ENCODE measurements around the gene FCHSD2. TPM values are rescaled to one million over a fixed set of nuclear protein-coding genes. Genes with fewer than 3 reads are reported as not detected.

The FCHSD2 gene
- total RNA-seq, 1 donor from 2014 or later, result 18.9 TPM

DNA sequence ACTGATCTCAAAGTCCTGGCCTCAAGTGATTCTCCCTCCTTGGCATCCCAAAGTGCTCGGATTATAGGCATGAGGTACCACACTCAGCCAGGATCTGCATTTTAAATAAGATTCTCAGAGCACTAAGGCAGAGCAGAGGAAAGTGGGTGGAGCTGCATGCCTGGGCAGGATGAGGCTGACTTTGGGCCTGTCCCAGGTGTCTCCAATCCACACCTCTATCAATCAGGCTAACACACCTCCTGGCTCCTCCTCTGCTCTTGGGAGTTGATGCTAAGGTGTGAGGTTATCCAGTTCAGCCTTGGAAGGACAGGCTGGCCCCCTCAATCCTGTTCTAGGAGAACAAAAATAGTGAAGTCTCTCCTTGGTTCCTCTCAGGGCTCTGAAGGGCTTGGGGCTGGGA is 45.7 kb upstream of the FCHSD2 start:
- Histone ChIP-seq H3K27me3 (ENCODE audit: insufficient read depth, low read length) (no peaks in the 10 kb centered on the region), H3K27ac (ENCODE audit: low read depth, low read length) (no peak overlapping the region), H3K36me3 (ENCODE audit: insufficient read depth, low read length) (no peaks in the 10 kb centered on the region), H3K79me2 (ENCODE audit: insufficient read depth, low read length) (no peaks in the 10 kb centered on the region), H3K4me3 (ENCODE audit: insufficient read depth, low read depth, low read length) (no peak overlapping the region), H4K20me1 (ENCODE audit: insufficient read depth, low read length) (no peaks in the 10 kb centered on the region), H3K4me2 (ENCODE audit: low read length) (no peak overlapping the region), H3K9ac (ENCODE audit: low read length) (no peak overlapping the region), H3K9me3 (ENCODE audit: insufficient read depth, low read depth, low read length) (no peaks in the 10 kb centered on the region), H3K4me1 (ENCODE audit: insufficient read depth, low read length) (peaks cover 17% of the 10 kb centered on the region), H2AFZ (ENCODE audit: low read depth, low read length) (no peak overlapping the region)
- Mint-ChIP-seq H3K4me3 (ENCODE audit: unreplicated experiment) (no peak overlapping the region), H3K27ac (ENCODE audit: unreplicated experiment) (no peak overlapping the region), H3K27me3 (ENCODE audit: low read depth, unreplicated experiment) (peaks cover 32% of the 10 kb centered on the region), H3K9me3 (ENCODE audit: unreplicated experiment) (no peaks in the 10 kb centered on the region), H3K4me1 (ENCODE audit: low read depth, unreplicated experiment) (peaks cover 10% of the 10 kb centered on the region), H3K36me3 (ENCODE audit: low read depth, unreplicated experiment) (no peaks in the 10 kb centered on the region)
- no peak for DNase-seq (ENCODE audit: low read depth)
- no peak for TF ChIP-seq EZH2 (IDR thresholded peaks at IDR 0.05; ENCODE audit: insufficient read depth, low read length)
- TF ChIP-seq, protein P1, sequence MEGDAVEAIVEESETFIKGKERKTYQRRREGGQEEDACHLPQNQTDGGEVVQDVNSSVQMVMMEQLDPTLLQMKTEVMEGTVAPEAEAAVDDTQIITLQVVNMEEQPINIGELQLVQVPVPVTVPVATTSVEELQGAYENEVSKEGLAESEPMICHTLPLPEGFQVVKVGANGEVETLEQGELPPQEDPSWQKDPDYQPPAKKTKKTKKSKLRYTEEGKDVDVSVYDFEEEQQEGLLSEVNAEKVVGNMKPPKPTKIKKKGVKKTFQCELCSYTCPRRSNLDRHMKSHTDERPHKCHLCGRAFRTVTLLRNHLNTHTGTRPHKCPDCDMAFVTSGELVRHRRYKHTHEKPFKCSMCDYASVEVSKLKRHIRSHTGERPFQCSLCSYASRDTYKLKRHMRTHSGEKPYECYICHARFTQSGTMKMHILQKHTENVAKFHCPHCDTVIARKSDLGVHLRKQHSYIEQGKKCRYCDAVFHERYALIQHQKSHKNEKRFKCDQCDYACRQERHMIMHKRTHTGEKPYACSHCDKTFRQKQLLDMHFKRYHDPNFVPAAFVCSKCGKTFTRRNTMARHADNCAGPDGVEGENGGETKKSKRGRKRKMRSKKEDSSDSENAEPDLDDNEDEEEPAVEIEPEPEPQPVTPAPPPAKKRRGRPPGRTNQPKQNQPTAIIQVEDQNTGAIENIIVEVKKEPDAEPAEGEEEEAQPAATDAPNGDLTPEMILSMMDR (IDR thresholded peaks at IDR 0.05; ENCODE audit: insufficient read depth, low read depth, low read length), result no peak
- no peak for FAIRE-seq

DNA sequence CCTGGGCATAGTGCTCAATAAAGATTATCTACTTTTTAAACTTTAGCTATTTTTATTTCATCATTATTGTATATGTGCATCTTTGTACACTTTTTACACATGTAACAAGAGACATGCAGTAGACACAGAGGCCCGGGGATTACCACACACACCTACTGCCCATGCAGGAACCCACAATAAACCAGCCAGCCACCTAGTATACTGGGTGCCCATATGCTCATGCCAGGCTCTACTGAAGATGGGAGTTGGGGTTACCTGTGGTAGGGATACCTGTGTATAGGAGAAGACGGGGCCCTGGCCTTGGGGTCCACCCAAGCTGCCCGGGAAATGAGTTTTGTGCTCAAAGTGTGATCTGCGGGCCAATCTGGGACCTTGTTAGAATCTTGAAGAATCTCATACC is 44.8 kb upstream of the FCHSD2 start:
- no peaks in the 10 kb centered on the region for H3K9me3 Mint-ChIP-seq (ENCODE audit: unreplicated experiment)
- H3K27ac Mint-ChIP-seq (ENCODE audit: unreplicated experiment), result no peak overlapping the region
- H4K20me1 ChIP-seq (ENCODE audit: insufficient read depth, low read length), result no peaks in the 10 kb centered on the region
- peaks cover 10% of the 10 kb centered on the region for H3K4me1 Mint-ChIP-seq (ENCODE audit: low read depth, unreplicated experiment)
- H3K4me3 ChIP-seq (ENCODE audit: insufficient read depth, low read depth, low read length), result no peak overlapping the region
- H3K79me2 ChIP-seq (ENCODE audit: insufficient read depth, low read length), result no peaks in the 10 kb centered on the region
- H3K36me3 Mint-ChIP-seq (ENCODE audit: low read depth, unreplicated experiment), result no peaks in the 10 kb centered on the region
- peaks cover 34% of the 10 kb centered on the region for H3K27me3 Mint-ChIP-seq (ENCODE audit: low read depth, unreplicated experiment)
- no peak overlapping the region for H3K4me2 ChIP-seq (ENCODE audit: low read length)
- TF ChIP-seq, protein P1 (IDR thresholded peaks at IDR 0.05; ENCODE audit: insufficient read depth, low read depth, low read length), result no peak
- no peak for TF ChIP-seq EZH2 (IDR thresholded peaks at IDR 0.05; ENCODE audit: insufficient read depth, low read length)
- DNase-seq (ENCODE audit: low read depth) (no peak), FAIRE-seq (no peak)
- no peaks in the 10 kb centered on the region for H3K27me3 ChIP-seq (ENCODE audit: insufficient read depth, low read length)
- H3K27ac ChIP-seq (ENCODE audit: low read depth, low read length), result no peak overlapping the region
- no peak overlapping the region for H2AFZ ChIP-seq (ENCODE audit: low read depth, low read length)
- no peaks in the 10 kb centered on the region for H3K36me3 ChIP-seq (ENCODE audit: insufficient read depth, low read length)
- H3K4me3 Mint-ChIP-seq (ENCODE audit: unreplicated experiment), result no peak overlapping the region
- H3K9ac ChIP-seq (ENCODE audit: low read length), result no peak overlapping the region
- H3K4me1 ChIP-seq (ENCODE audit: insufficient read depth, low read length), result peaks cover 17% of the 10 kb centered on the region
- no peaks in the 10 kb centered on the region for H3K9me3 ChIP-seq (ENCODE audit: insufficient read depth, low read depth, low read length)

DNA sequence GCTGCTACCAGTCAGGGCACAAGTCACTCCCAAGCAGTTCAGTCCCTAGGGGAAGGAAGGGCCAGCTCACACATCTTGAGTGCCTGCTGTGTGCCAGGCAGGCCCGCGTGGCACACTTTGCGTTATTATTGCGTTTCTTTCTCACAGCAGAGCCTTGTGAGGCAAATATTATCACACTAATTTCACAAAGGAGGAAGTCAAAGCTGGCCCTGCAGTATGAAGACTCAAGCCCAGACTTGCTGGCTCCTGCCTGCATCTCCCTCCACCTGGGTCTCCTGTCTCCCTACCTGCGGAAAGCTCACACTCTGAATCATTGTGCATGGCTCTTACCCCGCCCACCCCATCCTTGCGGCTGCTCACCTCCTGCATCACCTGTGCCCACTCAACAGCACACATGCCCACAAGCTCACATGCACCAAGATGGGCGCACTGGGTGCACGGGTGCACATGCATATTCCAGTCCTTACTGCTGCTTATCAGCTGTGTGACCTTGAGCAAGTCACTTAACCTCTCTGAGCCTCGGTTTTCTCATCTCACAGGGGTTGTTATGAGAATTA is 44.3 kb upstream of the FCHSD2 start:
- Histone ChIP-seq H3K27me3 (ENCODE audit: insufficient read depth, low read length) (no peaks in the 10 kb centered on the region), H2AFZ (ENCODE audit: low read depth, low read length) (peak overlapping the region; percentile 74), H3K4me1 (ENCODE audit: insufficient read depth, low read length) (peaks cover 17% of the 10 kb centered on the region), H3K27ac (ENCODE audit: low read depth, low read length) (no peak overlapping the region), H3K4me3 (ENCODE audit: insufficient read depth, low read depth, low read length) (no peak overlapping the region), H3K36me3 (ENCODE audit: insufficient read depth, low read length) (no peaks in the 10 kb centered on the region), H3K9ac (ENCODE audit: low read length) (no peak overlapping the region), H3K9me3 (ENCODE audit: insufficient read depth, low read depth, low read length) (no peaks in the 10 kb centered on the region), H3K4me2 (ENCODE audit: low read length) (peak overlapping the region; percentile 48), H3K79me2 (ENCODE audit: insufficient read depth, low read length) (no peaks in the 10 kb centered on the region), H4K20me1 (ENCODE audit: insufficient read depth, low read length) (no peaks in the 10 kb centered on the region)
- DNase-seq (ENCODE audit: low read depth), result no peak
- H3K27me3 Mint-ChIP-seq (ENCODE audit: low read depth, unreplicated experiment), result peaks cover 32% of the 10 kb centered on the region
- peaks cover 10% of the 10 kb centered on the region for H3K4me1 Mint-ChIP-seq (ENCODE audit: low read depth, unreplicated experiment)
- FAIRE-seq, result no peak
- TF ChIP-seq EZH2 (IDR thresholded peaks at IDR 0.05; ENCODE audit: insufficient read depth, low read length), result no peak
- TF ChIP-seq, protein P1 (IDR thresholded peaks at IDR 0.05; ENCODE audit: insufficient read depth, low read depth, low read length), result no peak
- no peak overlapping the region for H3K27ac Mint-ChIP-seq (ENCODE audit: unreplicated experiment)
- no peaks in the 10 kb centered on the region for H3K9me3 Mint-ChIP-seq (ENCODE audit: unreplicated experiment)
- no peaks in the 10 kb centered on the region for H3K36me3 Mint-ChIP-seq (ENCODE audit: low read depth, unreplicated experiment)
- no peak overlapping the region for H3K4me3 Mint-ChIP-seq (ENCODE audit: unreplicated experiment)

All from astrocyte (in vitro differentiated cells and primary cell).